GM18951 (cell line): ENCODE data around the gene PPY.

Experiments
- POLR2A ChIP-seq: IDR thresholded peaks from 4 replicates; pipeline ENCODE4 v1.6.1; 2011; ENCODE audit warnings: mild to moderate bottlenecking; ENCODE audit not compliant: insufficient read length, insufficient read depth; ENCODE audit errors: extremely low read depth
- in situ Hi-C: fragments of 300-500 bp; cut with MboI; formaldehyde crosslinking; loops from one replicate; pipeline ENCODE4 v1.12.0; 2022; ENCODE audit warnings: low sequenced_read_pairs, mixed read lengths, inconsistent platforms; ENCODE audit not compliant: unreplicated experiment

The PPY gene

GRCh38 chr17:43952724-43953666 lies 10.7 kb upstream of the PPY start:
- no peak for TF ChIP-seq POLR2A
- in situ Hi-C loops = no loop called here

- in situ Hi-C loops = no loop called here
These were observed 10.1 kb upstream of the PPY start for GRCh38 chr17:43952351-43952723.

GRCh38 chr17:43951750-43952149 lies 9.5 kb upstream of the PPY start:
- in situ Hi-C loops = no loop called here
- no peak for TF ChIP-seq POLR2A

More at GRCh38 chr17:43952351-43952723, 10.1 kb upstream of the PPY start:
- TF ChIP-seq POLR2A = no peak

- TF ChIP-seq POLR2A = no peak
- in situ Hi-C loops = no loop called here
These were observed 8.3 kb upstream of the PPY start for GRCh38 chr17:43950554-43950953.

- no peak for TF ChIP-seq POLR2A
- in situ Hi-C loops = loop anchor here (25.0 kb wide), 1 partner anchor 388 kb away; the partner anchor contains the start of gene GRN
These were observed 7.5 kb upstream of the PPY start for GRCh38 chr17:43949781-43950180.

- in situ Hi-C loops = loop anchor here (25.0 kb wide), 1 partner anchor 391 kb away; the partner anchor contains the start of gene GRN
- no peak for TF ChIP-seq POLR2A
These were observed 4.5 kb upstream of the PPY start for GRCh38 chr17:43946781-43947180.

GRCh38 chr17:43945074-43945829 lies 3.0 kb upstream of the PPY start:
- TF ChIP-seq POLR2A = no peak
- in situ Hi-C loops = loop anchor here (25.0 kb wide), 1 partner anchor 392 kb away; the partner anchor contains the start of gene GRN

GRCh38 chr17:43940630-43941029 lies 1.6 kb downstream of the PPY start:
- in situ Hi-C loops = loop anchor here (25.0 kb wide), 1 partner anchor 397 kb away; the partner anchor contains the start of gene GRN
- no peak for TF ChIP-seq POLR2A

GRCh38 chr17:43939886-43940285 lies 2.4 kb downstream of the PPY start:
- in situ Hi-C loops = loop anchor here (25.0 kb wide), 1 partner anchor 397 kb away; the partner anchor contains the start of gene GRN
- no peak for TF ChIP-seq POLR2A

GRCh38 chr17:43939452-43939851 lies 2.8 kb downstream of the PPY start:
- in situ Hi-C loops = loop anchor here (25.0 kb wide), 1 partner anchor 398 kb away; the partner anchor contains the start of gene GRN

- in situ Hi-C loops = loop anchor here (25.0 kb wide), 1 partner anchor 398 kb away; the partner anchor contains the start of gene GRN
- no peak for TF ChIP-seq POLR2A
These were observed 3.5 kb downstream of the PPY start for GRCh38 chr17:43938838-43939182.

- in situ Hi-C loops = loop anchor here (25.0 kb wide), 1 partner anchor 401 kb away; the partner anchor contains the start of gene GRN
- TF ChIP-seq POLR2A = no peak
These were observed 5.8 kb downstream of the PPY start for GRCh38 chr17:43936434-43936833.

- in situ Hi-C loops = loop anchor here (25.0 kb wide), 1 partner anchor 401 kb away; the partner anchor contains the start of gene GRN
- TF ChIP-seq POLR2A = no peak
These were observed 6.4 kb downstream of the PPY start for GRCh38 chr17:43935926-43936261.

GRCh38 chr17:43935204-43935925 lies 6.9 kb downstream of the PPY start:
- no peak for TF ChIP-seq POLR2A
- in situ Hi-C loops = loop anchor here (25.0 kb wide), 1 partner anchor 402 kb away; the partner anchor contains the start of gene GRN
